Bronchial epithelial cell (primary cell): ENCODE measurements around the gene ETDB. TPM values are rescaled to one million over a fixed set of nuclear protein-coding genes. Genes with fewer than 3 reads are reported as not detected.
"Not testable (repeated sequence)": the region's sequence is repeated elsewhere in the genome, so short reads cannot be mapped to it uniquely, and the experiment has no call there.

ENCODE experiments used
- DNase-seq: peaks from one replicate; pipeline ENCODE4 v3.0.0-alpha.2; 2010; ENCODE audit warnings: low read depth
- FAIRE-seq: peaks from 2 replicates; lab custom pipeline; 2011; peaks lifted over from hg19 to GRCh38; lab: Jason Lieb, UNC
- H3K27me3 ChIP-seq: 2 replicates; pipeline ENCODE4 v1.5.1; 2011; ENCODE audit warnings: low read length; ENCODE audit not compliant: control insufficient read depth, insufficient read depth
- H3K36me3 ChIP-seq: 2 replicates; pipeline ENCODE4 v1.5.1; 2011; ENCODE audit warnings: low read length; ENCODE audit not compliant: control insufficient read depth, insufficient read depth
- H3K4me3 ChIP-seq: 2 replicates; pipeline ENCODE4 v1.5.1; 2011; ENCODE audit warnings: mild to moderate bottlenecking, low read depth, low read length, control low read depth
- total RNA-seq: library from RNA; depleted of rRNA; stranded (reverse); fragments of >200 nt; gene quantifications from 2 replicates; pipeline ENCODE4 v1.2.1, GENCODE V29; 2014
- TF ChIP-seq, protein P1 (sequence below): IDR thresholded peaks from 2 replicates; pipeline ENCODE4 v1.5.1; 2011; ENCODE audit warnings: mild to moderate bottlenecking, moderate library complexity, low read length, control low read depth, inconsistent platforms; ENCODE audit not compliant: insufficient read depth, severe bottlenecking

The ETDB gene
- total RNA-seq, 1 donor from 2014 or later, result not detected

DNA sequence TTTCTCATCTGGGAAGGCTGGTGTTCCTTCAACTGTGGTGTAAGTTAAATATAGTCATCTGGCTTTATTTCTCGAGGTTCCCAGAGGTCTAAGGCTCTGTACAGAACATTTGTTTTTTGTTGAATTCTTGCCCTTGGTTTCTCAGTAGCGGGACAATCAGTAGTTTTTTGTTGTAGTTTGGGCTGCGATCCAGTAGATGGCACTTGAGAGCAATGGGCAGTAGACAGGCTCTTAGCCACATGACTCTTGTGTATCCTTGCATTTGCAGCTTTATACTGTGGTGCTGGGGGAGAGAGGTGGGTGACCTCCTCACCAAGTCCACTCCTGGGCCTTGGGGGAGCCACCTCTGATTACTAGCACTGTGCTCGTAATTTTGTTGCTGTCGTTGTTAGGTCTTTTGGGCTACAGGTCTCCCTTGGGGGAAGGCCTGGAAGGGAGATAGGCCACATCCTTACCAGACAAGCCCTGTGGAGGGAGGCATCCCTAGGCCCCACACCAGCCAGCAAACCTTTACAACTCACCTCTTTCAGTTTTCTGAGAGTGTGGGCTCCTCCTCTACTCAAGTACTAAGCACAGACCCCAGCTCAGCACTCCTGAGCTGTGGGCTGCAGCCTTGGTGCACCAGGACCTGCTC is 8.1 kb downstream of the ETDB start:
- H3K4me3 ChIP-seq, result no peak overlapping the region
- DNase-seq, result peak; percentile 23
- no peaks in the 10 kb centered on the region for H3K27me3 ChIP-seq
- TF ChIP-seq, protein P1, sequence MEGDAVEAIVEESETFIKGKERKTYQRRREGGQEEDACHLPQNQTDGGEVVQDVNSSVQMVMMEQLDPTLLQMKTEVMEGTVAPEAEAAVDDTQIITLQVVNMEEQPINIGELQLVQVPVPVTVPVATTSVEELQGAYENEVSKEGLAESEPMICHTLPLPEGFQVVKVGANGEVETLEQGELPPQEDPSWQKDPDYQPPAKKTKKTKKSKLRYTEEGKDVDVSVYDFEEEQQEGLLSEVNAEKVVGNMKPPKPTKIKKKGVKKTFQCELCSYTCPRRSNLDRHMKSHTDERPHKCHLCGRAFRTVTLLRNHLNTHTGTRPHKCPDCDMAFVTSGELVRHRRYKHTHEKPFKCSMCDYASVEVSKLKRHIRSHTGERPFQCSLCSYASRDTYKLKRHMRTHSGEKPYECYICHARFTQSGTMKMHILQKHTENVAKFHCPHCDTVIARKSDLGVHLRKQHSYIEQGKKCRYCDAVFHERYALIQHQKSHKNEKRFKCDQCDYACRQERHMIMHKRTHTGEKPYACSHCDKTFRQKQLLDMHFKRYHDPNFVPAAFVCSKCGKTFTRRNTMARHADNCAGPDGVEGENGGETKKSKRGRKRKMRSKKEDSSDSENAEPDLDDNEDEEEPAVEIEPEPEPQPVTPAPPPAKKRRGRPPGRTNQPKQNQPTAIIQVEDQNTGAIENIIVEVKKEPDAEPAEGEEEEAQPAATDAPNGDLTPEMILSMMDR, result peak; percentile 72
- peak; percentile 7 for FAIRE-seq
- H3K36me3 ChIP-seq, result no peaks in the 10 kb centered on the region

DNA sequence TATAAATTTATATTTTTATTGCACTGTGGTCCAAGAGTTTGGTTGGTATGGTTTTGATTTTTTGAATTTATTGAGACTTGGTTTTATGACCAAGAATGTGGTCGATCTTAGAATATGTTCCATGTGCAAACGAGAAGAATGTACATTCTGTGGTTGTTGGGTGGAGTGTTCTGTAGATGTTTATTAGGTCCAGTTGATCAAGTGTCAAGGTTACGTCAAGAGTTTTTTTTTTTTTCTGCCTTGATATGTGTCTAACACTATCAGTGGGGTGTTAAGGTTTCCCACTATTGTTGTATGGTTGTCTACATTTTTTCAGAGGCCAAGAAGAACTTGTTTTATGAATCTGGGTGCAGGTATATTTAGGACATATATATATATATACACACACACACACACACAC is 10.8 kb downstream of the ETDB start:
- FAIRE-seq (no peak), DNase-seq (no peak)
- TF ChIP-seq, protein P1, result no peak
- Histone ChIP-seq H3K36me3 (no peaks in the 10 kb centered on the region), H3K27me3 (no peaks in the 10 kb centered on the region), H3K4me3 (no peak overlapping the region)

DNA sequence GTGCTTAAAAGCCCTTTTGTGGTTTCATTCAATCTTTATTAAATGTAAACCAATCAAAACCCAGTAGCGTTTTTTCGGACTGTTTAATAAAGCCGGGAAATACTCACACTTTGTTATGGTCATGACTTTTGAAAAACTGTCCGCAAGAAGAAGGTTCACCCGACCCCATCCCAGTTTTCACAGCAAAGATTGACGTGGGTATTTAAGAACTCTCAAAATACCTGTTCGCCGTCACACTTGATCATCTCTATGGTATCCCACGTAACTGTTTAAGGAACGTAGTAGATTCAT is 20.9 kb downstream of the ETDB start:
- no peak for FAIRE-seq
- Histone ChIP-seq H3K27me3 (no peaks in the 10 kb centered on the region), H3K4me3 (no peak overlapping the region), H3K36me3 (no peaks in the 10 kb centered on the region)
- no peak for DNase-seq
- TF ChIP-seq, protein P1, result no peak

DNA sequence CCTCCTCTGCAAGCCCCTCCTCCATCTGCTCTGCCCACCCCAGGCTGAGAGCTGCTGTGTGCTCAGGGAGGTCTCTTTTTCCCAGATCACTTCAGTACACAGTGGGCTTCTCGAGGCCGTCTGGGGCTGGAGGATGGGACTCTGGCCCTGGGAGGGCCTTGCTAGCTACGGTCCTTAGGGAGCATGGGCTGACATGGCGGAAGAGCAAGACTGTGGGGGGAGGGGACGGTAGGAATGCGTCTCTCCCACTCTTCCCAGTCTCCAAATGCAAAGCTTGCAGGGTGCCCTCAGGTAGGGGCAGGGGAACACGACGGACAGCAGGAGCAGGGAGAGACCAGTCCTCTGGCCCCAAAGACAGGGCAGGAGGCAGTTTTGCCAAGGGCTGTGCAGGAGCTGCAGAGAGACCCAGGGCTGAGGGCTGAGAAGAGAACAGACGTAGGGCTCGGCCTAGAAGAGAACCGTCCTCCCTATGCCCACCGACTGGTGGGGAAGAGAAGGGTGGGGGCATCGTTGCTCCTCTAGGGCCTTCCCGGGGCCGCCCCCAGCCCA is 23.1 kb downstream of the ETDB start:
- peak; percentile 89 for FAIRE-seq

DNA sequence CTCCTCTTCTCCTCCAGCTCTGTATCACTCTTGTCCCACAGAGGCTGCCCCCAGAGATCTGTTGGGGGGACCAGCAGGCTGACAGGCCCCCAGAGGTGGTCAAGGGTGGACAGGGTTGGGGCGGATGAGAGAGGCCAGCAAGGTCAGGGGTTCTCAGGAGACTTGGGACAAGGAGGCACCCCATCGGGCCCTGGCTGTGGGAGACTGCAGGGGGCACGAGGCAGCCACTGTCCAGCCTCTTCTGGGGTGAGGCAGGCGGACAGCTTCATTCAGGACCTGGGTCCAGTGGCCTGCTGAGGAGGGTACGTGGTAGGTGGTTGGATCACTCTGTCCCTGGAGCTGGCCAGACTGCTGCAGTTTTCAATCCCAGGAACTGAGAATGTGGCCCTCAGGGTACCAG is 24.6 kb downstream of the ETDB start:
- no peak for DNase-seq
- TF ChIP-seq, protein P1, result no peak
- no peak for FAIRE-seq
- no peaks in the 10 kb centered on the region for H3K27me3 ChIP-seq
- H3K36me3 ChIP-seq, result no peaks in the 10 kb centered on the region
- no peak overlapping the region for H3K4me3 ChIP-seq

More for the DNA sequence above, 23.1 kb downstream of the ETDB start:
- not testable (repeated sequence) for H3K36me3 ChIP-seq, DNase-seq, H3K27me3 ChIP-seq
- peak overlapping the region; percentile 45 for H3K4me3 ChIP-seq

DNA sequence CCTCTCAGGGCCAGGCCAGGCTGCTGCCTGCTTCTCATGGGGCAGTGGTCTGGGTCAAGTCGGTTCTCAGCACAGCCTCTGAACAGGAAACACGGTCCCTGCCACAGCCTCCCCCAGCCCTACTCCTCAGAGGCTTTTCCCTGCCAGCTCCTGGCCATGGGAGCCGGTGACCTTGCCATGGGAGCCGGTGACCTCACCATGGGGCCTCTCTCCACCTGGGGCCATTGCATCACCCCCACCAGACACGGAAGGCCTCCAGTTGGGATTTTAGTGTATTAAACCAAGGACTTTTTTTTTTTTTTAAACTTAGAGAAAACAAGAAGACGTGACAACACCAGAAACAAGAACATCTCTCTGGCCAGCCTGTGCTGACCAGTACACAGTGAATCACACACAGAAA is 25.6 kb downstream of the ETDB start:
- DNase-seq (no peak), FAIRE-seq (no peak)
- H3K4me3 ChIP-seq, result no peak overlapping the region
- TF ChIP-seq, protein P1, result no peak
- H3K36me3 ChIP-seq, result no peaks in the 10 kb centered on the region
- H3K27me3 ChIP-seq, result no peaks in the 10 kb centered on the region
